ENCODE results near the gene INPP5E. TPM values are rescaled to one million over a fixed set of nuclear protein-coding genes. Genes with fewer than 3 reads are reported as not detected.

Gene INPP5E
- total RNA-seq, 3 donors from 2014 or later (not counting 1 experiment from before 2014, with no cell fraction given), result 12.1 to 15.7 (median 14.4) TPM

GRCh38 chr9:136448655-136449054, 9.0 kb upstream of the INPP5E start:
- Histone ChIP-seq H3K4me3 (ENCODE audit: low read length) (no peak overlapping the region), H3K9me3 (ENCODE audit: control insufficient read depth, insufficient read depth, low read length) (no peaks in the 10 kb centered on the region), H3K36me3 (ENCODE audit: control insufficient read depth, insufficient read depth, low read length) (peaks cover 81% of the 10 kb centered on the region), H3K27ac (ENCODE audit: low read length) (no peak overlapping the region), H3K4me1 (ENCODE audit: control insufficient read depth, insufficient read depth, low read length) (no peaks in the 10 kb centered on the region), H3K27me3 (ENCODE audit: control insufficient read depth, insufficient read depth, low read length) (no peaks in the 10 kb centered on the region)
- DNase-seq (no peak), ATAC-seq (no peak)
- Mint-ChIP-seq H3K36me3 (peaks cover 15% of the 10 kb centered on the region), H3K4me1 (no peaks in the 10 kb centered on the region), H3K9me3 (no peaks in the 10 kb centered on the region), H3K4me3 (no peak overlapping the region), H3K27me3 (ENCODE audit: low read depth in 2 of 2) (no peaks in the 10 kb centered on the region), H3K27ac (no peak overlapping the region)
- 95% methylated on average over 3 of the region's 3 CpGs for WGBS (ENCODE audit: insufficient coverage)
- intact Hi-C loops (cut with micrococcal nuclease), result no loop called here
- TF ChIP-seq CTCF (IDR thresholded peaks at IDR 0.05), result no peak

- intact Hi-C loops (cut with micrococcal nuclease), result no loop called here
- no peaks in the 10 kb centered on the region for H3K27me3 Mint-ChIP-seq (ENCODE audit: low read depth in 2 of 2)
- H3K4me1 ChIP-seq (ENCODE audit: control insufficient read depth, insufficient read depth, low read length), result no peaks in the 10 kb centered on the region
- no peak overlapping the region for H3K27ac Mint-ChIP-seq
- no peaks in the 10 kb centered on the region for H3K9me3 ChIP-seq (ENCODE audit: control insufficient read depth, insufficient read depth, low read length)
- no peak overlapping the region for H3K27ac ChIP-seq (ENCODE audit: low read length)
- peaks cover 22% of the 10 kb centered on the region for H3K36me3 Mint-ChIP-seq
- peaks cover 85% of the 10 kb centered on the region for H3K36me3 ChIP-seq (ENCODE audit: control insufficient read depth, insufficient read depth, low read length)
- no peak overlapping the region for H3K4me3 Mint-ChIP-seq
- 97% methylated on average over 27 of the region's 27 CpGs for WGBS (ENCODE audit: insufficient coverage)
- no peak overlapping the region for H3K4me3 ChIP-seq (ENCODE audit: low read length)
- DNase-seq (no peak), ATAC-seq (no peak)
- H3K27me3 ChIP-seq (ENCODE audit: control insufficient read depth, insufficient read depth, low read length), result no peaks in the 10 kb centered on the region
- no peaks in the 10 kb centered on the region for H3K9me3 Mint-ChIP-seq
- no peaks in the 10 kb centered on the region for H3K4me1 Mint-ChIP-seq
- no peak for TF ChIP-seq CTCF (IDR thresholded peaks at IDR 0.05)
Measured at GRCh38 chr9:136447173-136447778, 7.6 kb upstream of the INPP5E start.

GRCh38 chr9:136445799-136446198, 6.2 kb upstream of the INPP5E start:
- TF ChIP-seq CTCF (IDR thresholded peaks at IDR 0.05), result no peak
- WGBS (ENCODE audit: insufficient coverage), result 98% methylated on average over 7 of the region's 7 CpGs
- no peak for ATAC-seq
- peaks cover 22% of the 10 kb centered on the region for H3K36me3 Mint-ChIP-seq
- H3K9me3 Mint-ChIP-seq, result no peaks in the 10 kb centered on the region
- H3K9me3 ChIP-seq (ENCODE audit: control insufficient read depth, insufficient read depth, low read length), result no peaks in the 10 kb centered on the region
- no peaks in the 10 kb centered on the region for H3K27me3 ChIP-seq (ENCODE audit: control insufficient read depth, insufficient read depth, low read length)
- no peaks in the 10 kb centered on the region for H3K27me3 Mint-ChIP-seq (ENCODE audit: low read depth in 2 of 2)
- DNase-seq, result no peak
- H3K36me3 ChIP-seq (ENCODE audit: control insufficient read depth, insufficient read depth, low read length), result peaks cover 83% of the 10 kb centered on the region
- intact Hi-C loops (cut with micrococcal nuclease), result no loop called here
- no peak overlapping the region for H3K4me3 Mint-ChIP-seq
- no peaks in the 10 kb centered on the region for H3K4me1 Mint-ChIP-seq
- no peak overlapping the region for H3K4me3 ChIP-seq (ENCODE audit: low read length)
- no peaks in the 10 kb centered on the region for H3K4me1 ChIP-seq (ENCODE audit: control insufficient read depth, insufficient read depth, low read length)
- H3K27ac ChIP-seq (ENCODE audit: low read length), result no peak overlapping the region
- no peak overlapping the region for H3K27ac Mint-ChIP-seq

GRCh38 chr9:136444102-136444501, 4.5 kb upstream of the INPP5E start:
- intact Hi-C loops (cut with micrococcal nuclease), result no loop called here
- Mint-ChIP-seq H3K4me1 (no peaks in the 10 kb centered on the region), H3K27ac (no peak overlapping the region), H3K9me3 (no peaks in the 10 kb centered on the region), H3K36me3 (peaks cover 22% of the 10 kb centered on the region), H3K27me3 (ENCODE audit: low read depth in 2 of 2) (no peaks in the 10 kb centered on the region), H3K4me3 (no peak overlapping the region)
- H3K4me3 ChIP-seq (ENCODE audit: low read length), result no peak overlapping the region
- ATAC-seq (no peak), DNase-seq (no peak)
- H3K27me3 ChIP-seq (ENCODE audit: control insufficient read depth, insufficient read depth, low read length), result no peaks in the 10 kb centered on the region
- no peak overlapping the region for H3K27ac ChIP-seq (ENCODE audit: low read length)
- H3K36me3 ChIP-seq (ENCODE audit: control insufficient read depth, insufficient read depth, low read length), result peaks cover 68% of the 10 kb centered on the region
- peaks cover 5% of the 10 kb centered on the region for H3K4me1 ChIP-seq (ENCODE audit: control insufficient read depth, insufficient read depth, low read length)
- TF ChIP-seq CTCF (IDR thresholded peaks at IDR 0.05), result no peak
- 97% methylated on average over 20 of the region's 20 CpGs for WGBS (ENCODE audit: insufficient coverage)
- H3K9me3 ChIP-seq (ENCODE audit: control insufficient read depth, insufficient read depth, low read length), result no peaks in the 10 kb centered on the region

All from natural killer cell (primary cell).